Measurements from ENCODE around the gene TNS3. TPM values are rescaled to one million over a fixed set of nuclear protein-coding genes. Genes with fewer than 3 reads are reported as not detected.

Gene TNS3
- total RNA-seq, 1 donor from 2014 or later, result 452 TPM

DNA sequence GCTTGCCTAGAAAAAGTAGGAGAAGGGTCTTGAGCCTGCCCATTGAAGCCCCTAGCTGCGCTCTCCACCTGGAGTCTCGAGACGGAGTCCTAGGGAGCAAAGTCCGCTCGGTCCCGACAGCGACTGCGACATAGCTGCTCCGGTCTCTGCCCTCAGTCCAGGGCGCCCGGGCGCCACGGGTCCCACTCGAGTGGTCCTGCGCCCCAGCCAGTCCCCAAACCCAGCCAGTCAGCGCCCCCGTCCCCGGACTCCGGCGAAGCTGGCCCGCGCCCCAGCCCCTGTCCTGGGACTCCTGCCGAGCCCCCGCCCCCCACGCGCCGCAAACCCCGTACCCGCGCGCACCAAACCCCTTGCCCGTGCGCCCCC lies 490 bp downstream of the TNS3 start:
- Mint-ChIP-seq H3K4me1 (peaks cover 72% of the 10 kb centered on the region), H3K27ac (peak overlapping the region; percentile 98), H3K27me3 (ENCODE audit: low read depth) (no peaks in the 10 kb centered on the region), H3K36me3 (peaks cover 4% of the 10 kb centered on the region), H3K9me3 (peaks cover 5% of the 10 kb centered on the region), H3K4me3 (peak overlapping the region; percentile 97)
- TF ChIP-seq, protein P1, sequence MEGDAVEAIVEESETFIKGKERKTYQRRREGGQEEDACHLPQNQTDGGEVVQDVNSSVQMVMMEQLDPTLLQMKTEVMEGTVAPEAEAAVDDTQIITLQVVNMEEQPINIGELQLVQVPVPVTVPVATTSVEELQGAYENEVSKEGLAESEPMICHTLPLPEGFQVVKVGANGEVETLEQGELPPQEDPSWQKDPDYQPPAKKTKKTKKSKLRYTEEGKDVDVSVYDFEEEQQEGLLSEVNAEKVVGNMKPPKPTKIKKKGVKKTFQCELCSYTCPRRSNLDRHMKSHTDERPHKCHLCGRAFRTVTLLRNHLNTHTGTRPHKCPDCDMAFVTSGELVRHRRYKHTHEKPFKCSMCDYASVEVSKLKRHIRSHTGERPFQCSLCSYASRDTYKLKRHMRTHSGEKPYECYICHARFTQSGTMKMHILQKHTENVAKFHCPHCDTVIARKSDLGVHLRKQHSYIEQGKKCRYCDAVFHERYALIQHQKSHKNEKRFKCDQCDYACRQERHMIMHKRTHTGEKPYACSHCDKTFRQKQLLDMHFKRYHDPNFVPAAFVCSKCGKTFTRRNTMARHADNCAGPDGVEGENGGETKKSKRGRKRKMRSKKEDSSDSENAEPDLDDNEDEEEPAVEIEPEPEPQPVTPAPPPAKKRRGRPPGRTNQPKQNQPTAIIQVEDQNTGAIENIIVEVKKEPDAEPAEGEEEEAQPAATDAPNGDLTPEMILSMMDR (IDR thresholded peaks at IDR 0.05; ENCODE audit: unreplicated experiment), result no peak
- DNase-seq (ENCODE audit: low spot score in 2 of 2, unreplicated experiment in 2 of 2), result no peak

DNA sequence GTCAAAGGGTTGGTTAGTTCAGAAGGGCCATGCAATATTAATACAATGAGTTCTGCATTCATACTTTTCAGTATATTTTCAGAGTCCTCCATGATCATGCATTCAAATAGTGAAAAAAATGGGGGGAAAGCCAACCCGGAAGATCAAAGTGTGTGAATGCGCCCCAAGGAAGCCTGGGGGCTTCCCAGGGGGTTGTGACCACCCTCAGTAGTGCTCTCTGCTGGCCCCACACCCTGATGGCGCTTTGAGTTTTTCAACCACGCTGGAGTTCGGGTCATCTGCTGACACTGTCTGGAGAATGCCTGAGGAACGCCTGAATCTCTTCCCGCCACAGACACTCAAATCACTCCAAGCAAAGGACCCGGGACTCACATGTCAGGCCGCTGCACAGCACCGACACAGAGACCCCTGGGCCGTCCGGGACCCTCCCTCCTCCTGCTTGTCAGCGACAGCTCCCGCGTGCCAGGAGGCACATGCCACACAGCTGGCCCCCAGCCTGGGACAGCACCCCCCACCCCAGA lies 1.0 kb downstream of the TNS3 start:
- peaks cover 5% of the 10 kb centered on the region for H3K9me3 Mint-ChIP-seq
- peak overlapping the region; percentile 97 for H3K4me3 Mint-ChIP-seq
- peaks cover 78% of the 10 kb centered on the region for H3K4me1 Mint-ChIP-seq

DNA sequence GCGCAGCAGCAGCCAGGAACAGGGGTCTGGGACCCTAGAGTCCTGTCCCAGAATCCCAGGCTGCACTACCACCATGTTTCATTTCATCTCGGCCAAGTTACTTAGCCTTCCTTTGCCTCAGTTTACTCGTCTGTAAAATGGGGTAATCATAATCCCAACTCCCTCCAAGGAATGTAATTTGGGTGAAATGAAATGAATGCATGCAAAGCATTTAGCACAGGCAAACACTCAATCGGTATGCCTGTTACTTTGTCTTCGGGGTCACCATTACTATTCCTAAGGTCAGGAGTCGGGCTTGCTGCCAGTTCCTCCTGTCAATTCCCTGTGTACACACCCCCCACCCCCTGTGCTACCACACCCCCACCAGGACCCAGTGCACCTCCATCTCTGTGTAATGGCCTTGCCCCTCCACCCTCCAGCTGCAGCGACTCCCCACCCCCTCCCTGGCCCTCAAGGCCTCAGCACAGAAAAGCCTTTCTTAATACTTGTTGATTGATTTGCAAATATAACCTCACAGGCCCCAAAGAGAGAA lies 1.7 kb downstream of the TNS3 start:
- H3K4me1 Mint-ChIP-seq, result peaks cover 84% of the 10 kb centered on the region
- TF ChIP-seq, protein P1 (IDR thresholded peaks at IDR 0.05; ENCODE audit: unreplicated experiment), result no peak
- peaks cover 4% of the 10 kb centered on the region for H3K36me3 Mint-ChIP-seq
- H3K27ac Mint-ChIP-seq, result peak overlapping the region; percentile 98
- peak overlapping the region; percentile 97 for H3K4me3 Mint-ChIP-seq
- no peaks in the 10 kb centered on the region for H3K27me3 Mint-ChIP-seq (ENCODE audit: low read depth)
- peaks cover 1% of the 10 kb centered on the region for H3K9me3 Mint-ChIP-seq
- DNase-seq (ENCODE audit: low spot score in 2 of 2, unreplicated experiment in 2 of 2), result no peak

More for the DNA sequence above, 1.0 kb downstream of the TNS3 start:
- peaks cover 4% of the 10 kb centered on the region for H3K36me3 Mint-ChIP-seq
- TF ChIP-seq, protein P1 (IDR thresholded peaks at IDR 0.05; ENCODE audit: unreplicated experiment), result no peak
- peak overlapping the region; percentile 98 for H3K27ac Mint-ChIP-seq
- no peaks in the 10 kb centered on the region for H3K27me3 Mint-ChIP-seq (ENCODE audit: low read depth)
- no peak for DNase-seq (ENCODE audit: low spot score in 2 of 2, unreplicated experiment in 2 of 2)

DNA sequence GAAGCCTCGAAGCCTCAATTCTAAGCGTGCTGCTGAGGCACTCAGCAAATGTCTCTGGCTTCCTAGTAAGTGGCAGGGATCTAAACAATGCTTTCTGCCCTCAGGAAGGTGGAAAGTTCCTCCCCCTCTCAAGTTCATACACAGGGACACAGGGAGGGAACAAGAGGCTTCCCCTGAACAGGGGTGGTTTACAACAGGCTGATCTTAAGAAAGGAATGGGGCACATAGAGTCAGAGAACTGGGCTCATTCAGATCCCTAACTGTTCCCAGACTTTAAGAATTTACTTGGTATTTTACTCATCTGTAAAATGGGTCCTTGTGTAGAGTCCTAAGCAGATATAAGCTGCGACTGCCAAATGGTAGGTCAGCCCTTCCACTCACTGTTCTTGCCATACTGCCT lies 2.5 kb downstream of the TNS3 start:
- Mint-ChIP-seq H3K27me3 (ENCODE audit: low read depth) (no peaks in the 10 kb centered on the region), H3K36me3 (peaks cover 4% of the 10 kb centered on the region), H3K27ac (peak overlapping the region; percentile 98), H3K4me3 (peak overlapping the region; percentile 97), H3K9me3 (no peaks in the 10 kb centered on the region), H3K4me1 (peaks cover 89% of the 10 kb centered on the region)
- TF ChIP-seq, protein P1 (IDR thresholded peaks at IDR 0.05; ENCODE audit: unreplicated experiment), result no peak
- no peak for DNase-seq (ENCODE audit: low spot score in 2 of 2, unreplicated experiment in 2 of 2)

DNA sequence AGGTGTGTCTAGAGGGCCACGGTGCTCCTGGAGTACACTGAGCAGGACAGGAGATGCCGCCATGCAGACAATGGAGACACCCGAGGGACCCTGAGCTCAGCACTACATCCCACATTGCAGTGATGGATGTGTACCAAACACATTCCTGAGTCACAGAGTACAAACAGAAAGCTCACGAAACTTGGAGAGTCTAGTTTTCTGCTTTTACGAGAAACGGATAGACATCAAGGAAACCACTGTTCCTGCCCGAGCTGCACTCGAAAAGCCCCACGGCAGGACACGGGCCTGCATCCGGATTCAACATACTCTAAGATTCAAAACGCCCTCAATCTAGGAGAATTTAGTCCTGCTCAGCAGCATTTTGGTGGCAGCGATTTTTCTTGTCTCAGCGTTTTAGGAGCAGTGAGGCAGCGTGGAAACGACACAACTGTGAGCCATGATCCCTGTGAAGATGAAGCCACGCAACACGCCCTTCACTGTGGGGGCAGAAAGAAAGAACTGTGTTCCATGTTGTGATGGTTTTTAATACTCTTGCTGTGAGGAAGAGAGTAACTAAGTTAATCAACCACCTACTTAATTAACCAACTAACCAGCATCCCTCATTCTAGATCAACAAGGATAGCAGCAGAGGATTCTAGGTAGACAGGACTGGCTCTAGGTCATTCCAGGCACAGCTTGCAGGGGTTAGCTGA lies 3.2 kb downstream of the TNS3 start:
- Mint-ChIP-seq H3K4me1 (peaks cover 89% of the 10 kb centered on the region), H3K27ac (peak overlapping the region; percentile 98), H3K9me3 (no peaks in the 10 kb centered on the region), H3K4me3 (peak overlapping the region; percentile 97), H3K36me3 (peaks cover 4% of the 10 kb centered on the region), H3K27me3 (ENCODE audit: low read depth) (no peaks in the 10 kb centered on the region)
- TF ChIP-seq, protein P1 (IDR thresholded peaks at IDR 0.05; ENCODE audit: unreplicated experiment), result no peak
- no peak for DNase-seq (ENCODE audit: low spot score in 2 of 2, unreplicated experiment in 2 of 2)

Data from mesothelial cell of epicardium (in vitro differentiated cells).